Caki2 (cell line): ENCODE results near the gene LIPC. TPM values are rescaled to one million over a fixed set of nuclear protein-coding genes. Genes with fewer than 3 reads are reported as not detected.

Source experiments
- DNase-seq: peaks from one replicate; pipeline ENCODE4 v3.0.0-alpha.2; 2015; ENCODE audit warnings: low read depth
- in situ Hi-C: cut with HindIII; loops from 2 replicates; pipeline ENCODE4 v1.10.0; 2016; ENCODE audit warnings: low sequenced_read_pairs, low pct_unique_long_range_greater_than_20kb, mixed read lengths
- total RNA-seq: library from RNA; depleted of rRNA; stranded (reverse); fragments of >200 nt; shearing (Covaris generic); gene quantifications from 2 replicates; pipeline ENCODE4 v1.2.3, GENCODE V29; 2014; ENCODE audit warnings: low replicate concordance

Gene LIPC
- total RNA-seq, 1 experiment from 2014 or later: 4.0 TPM

GRCh38 chr15:58517252-58517681 is 85.5 kb downstream of the LIPC start:
- in situ Hi-C loops: no loop called here
- no peak for DNase-seq

GRCh38 chr15:58517682-58518525 is 86.1 kb downstream of the LIPC start:
- no peak for DNase-seq
- in situ Hi-C loops: no loop called here

- DNase-seq: no peak
- in situ Hi-C loops: no loop called here
Observed at GRCh38 chr15:58518626-58519025, 86.8 kb downstream of the LIPC start.

- no peak for DNase-seq
- in situ Hi-C loops: no loop called here
Observed at GRCh38 chr15:58519516-58519915, 87.7 kb downstream of the LIPC start.

- no peak for DNase-seq
- in situ Hi-C loops: no loop called here
Observed at GRCh38 chr15:58520464-58520863, 88.7 kb downstream of the LIPC start.

- in situ Hi-C loops: no loop called here
- peak; percentile 21 for DNase-seq
Observed at GRCh38 chr15:58520936-58521292, 89.1 kb downstream of the LIPC start.

GRCh38 chr15:58521293-58521991 is 89.7 kb downstream of the LIPC start:
- peak; percentile 98 for DNase-seq
- in situ Hi-C loops: no loop called here

- in situ Hi-C loops: no loop called here
Observed at GRCh38 chr15:58522391-58522790, 90.6 kb downstream of the LIPC start.

GRCh38 chr15:58522865-58523264 is 91.1 kb downstream of the LIPC start:
- no peak for DNase-seq
- in situ Hi-C loops: no loop called here

More at GRCh38 chr15:58522391-58522790, 90.6 kb downstream of the LIPC start:
- no peak for DNase-seq

GRCh38 chr15:58523634-58524033 is 91.8 kb downstream of the LIPC start:
- in situ Hi-C loops: no loop called here
- no peak for DNase-seq

- in situ Hi-C loops: no loop called here
- DNase-seq: no peak
Observed at GRCh38 chr15:58524247-58524646, 92.5 kb downstream of the LIPC start.

GRCh38 chr15:58525991-58526421 is 94.2 kb downstream of the LIPC start:
- in situ Hi-C loops: no loop called here

GRCh38 chr15:58526647-58527192 is 94.9 kb downstream of the LIPC start:
- in situ Hi-C loops: no loop called here
- DNase-seq: no peak

More at GRCh38 chr15:58525991-58526421, 94.2 kb downstream of the LIPC start:
- no peak for DNase-seq

- no peak for DNase-seq
- in situ Hi-C loops: no loop called here
Observed at GRCh38 chr15:58527573-58528187, 95.9 kb downstream of the LIPC start.

GRCh38 chr15:58528188-58528870 is 96.5 kb downstream of the LIPC start:
- peak; percentile 96 for DNase-seq
- in situ Hi-C loops: no loop called here

GRCh38 chr15:58529041-58529440 is 97.2 kb downstream of the LIPC start:
- in situ Hi-C loops: no loop called here

GRCh38 chr15:58530056-58530590 is 98.3 kb downstream of the LIPC start:
- no peak for DNase-seq
- in situ Hi-C loops: no loop called here

More at GRCh38 chr15:58529041-58529440, 97.2 kb downstream of the LIPC start:
- no peak for DNase-seq

GRCh38 chr15:58532126-58532525 is 100.3 kb downstream of the LIPC start:
- no peak for DNase-seq
- in situ Hi-C loops: no loop called here
